H9 (cell line): ENCODE measurements around the gene MATN1. TPM values are rescaled to one million over a fixed set of nuclear protein-coding genes. Genes with fewer than 3 reads are reported as not detected.

ENCODE experiments used
- DNase-seq: peaks from one replicate; pipeline ENCODE4 v3.0.0-alpha.2; 2017
- H2AFZ ChIP-seq: one replicate; pipeline ENCODE4 v1.6.1; 2013; ENCODE audit warnings: mild to moderate bottlenecking, low read length, control low read depth, moderate library complexity
- H2AK5ac ChIP-seq: 2 replicates; pipeline ENCODE4 v1.6.1; 2013; ENCODE audit warnings: low read length, control low read depth, mixed read lengths; ENCODE audit not compliant: insufficient read length
- H2BK120ac ChIP-seq: one replicate; pipeline ENCODE4 v1.6.1; 2013; ENCODE audit warnings: low read depth, mild to moderate bottlenecking, low read length, control low read depth, inconsistent platforms; ENCODE audit not compliant: poor library complexity, severe bottlenecking
- H2BK12ac ChIP-seq: 2 replicates; pipeline ENCODE4 v1.6.1; 2013; ENCODE audit warnings: low read length, control low read depth, mixed read lengths, low read depth; ENCODE audit not compliant: insufficient read length
- H2BK15ac ChIP-seq: 2 replicates; pipeline ENCODE4 v1.6.1; 2013; ENCODE audit warnings: low read depth, low read length, control low read depth
- H2BK20ac ChIP-seq: one replicate; pipeline ENCODE4 v1.6.1; 2013; ENCODE audit warnings: low read depth, mild to moderate bottlenecking, low read length, control low read depth, inconsistent platforms; ENCODE audit not compliant: poor library complexity, severe bottlenecking
- H2BK5ac ChIP-seq: 2 replicates; pipeline ENCODE4 v1.6.1; 2013; ENCODE audit warnings: low read length, control low read depth, mixed read lengths; ENCODE audit not compliant: insufficient read length
- H3K14ac ChIP-seq: 2 replicates; pipeline ENCODE4 v1.6.1; 2013; ENCODE audit warnings: low read length, control low read depth; ENCODE audit not compliant: insufficient read depth
- H3K18ac ChIP-seq: 2 replicates; pipeline ENCODE4 v1.6.1; 2013; ENCODE audit warnings: low read depth, mild to moderate bottlenecking, mixed read lengths, low read length, control low read depth; ENCODE audit not compliant: insufficient read length
- H3K23ac ChIP-seq: 2 replicates; pipeline ENCODE4 v1.6.1; 2013; ENCODE audit warnings: low read length, control low read depth, mixed read lengths, low read depth; ENCODE audit not compliant: insufficient read length
- H3K23me2 ChIP-seq: 2 replicates; pipeline ENCODE4 v1.6.1; 2013; ENCODE audit warnings: low read depth, mild to moderate bottlenecking, mixed read lengths, low read length, control low read depth; ENCODE audit not compliant: insufficient read length, poor library complexity, severe bottlenecking
- H3K27ac ChIP-seq: 2 replicates; pipeline ENCODE4 v1.5.1; 2013; ENCODE audit warnings: low read length, control low read depth, mixed read lengths, low read depth; ENCODE audit not compliant: insufficient read length
- H3K27me3 ChIP-seq: 2 replicates; pipeline ENCODE4 v1.6.1; 2013; ENCODE audit warnings: low read length, control low read depth, inconsistent platforms; ENCODE audit not compliant: insufficient read depth
- H3K4ac ChIP-seq: 2 replicates; pipeline ENCODE4 v1.6.1; 2013; ENCODE audit warnings: low read depth, mild to moderate bottlenecking, control low read depth, inconsistent platforms, low read length, moderate library complexity
- H3K4me1 ChIP-seq: 2 replicates; pipeline ENCODE4 v1.6.1; 2013; ENCODE audit warnings: low read length, control low read depth, inconsistent platforms; ENCODE audit not compliant: insufficient read depth
- H3K4me2 ChIP-seq: 2 replicates; pipeline ENCODE4 v1.6.1; 2013; ENCODE audit warnings: low read length, control low read depth, mixed read lengths; ENCODE audit not compliant: insufficient read length, insufficient read depth
- H3K56ac ChIP-seq: 2 replicates; pipeline ENCODE4 v1.6.1; 2013; ENCODE audit warnings: low read depth, mild to moderate bottlenecking, mixed read lengths, low read length, control low read depth; ENCODE audit not compliant: insufficient read length
- H3K79me1 ChIP-seq: 2 replicates; pipeline ENCODE4 v1.6.1; 2013; ENCODE audit warnings: low read depth, mild to moderate bottlenecking, moderate library complexity, low read length, control low read depth, inconsistent platforms; ENCODE audit not compliant: insufficient read depth, poor library complexity, severe bottlenecking
- H3K79me2 ChIP-seq: 2 replicates; pipeline ENCODE4 v1.6.1; 2013; ENCODE audit warnings: low read length, control low read depth, inconsistent platforms; ENCODE audit not compliant: insufficient read depth
- H3K9ac ChIP-seq: 2 replicates; pipeline ENCODE4 v1.6.1; 2013; ENCODE audit warnings: low read length, control low read depth, mixed read lengths; ENCODE audit not compliant: insufficient read length; ENCODE audit errors: extremely low read depth
- H3K9me3 ChIP-seq: one replicate; pipeline ENCODE4 v1.6.1; 2013; ENCODE audit warnings: low read depth, low read length, inconsistent platforms; ENCODE audit not compliant: control insufficient read depth
- H3T11ph ChIP-seq: one replicate; pipeline ENCODE4 v1.6.1; 2013; ENCODE audit warnings: mild to moderate bottlenecking, low read length, control low read depth, inconsistent platforms
- H4K20me1 ChIP-seq: one replicate; pipeline ENCODE4 v1.6.1; 2013; ENCODE audit not compliant: control insufficient read depth, insufficient read length, insufficient read depth
- H4K5ac ChIP-seq: 2 replicates; pipeline ENCODE4 v1.6.1; 2013; ENCODE audit warnings: low read depth, mild to moderate bottlenecking, mixed read lengths, low read length, control low read depth; ENCODE audit not compliant: insufficient read length
- H4K8ac ChIP-seq: replicated peaks from 2 replicates; pipeline ENCODE4 v1.6.1; 2013; ENCODE audit warnings: low read length, control low read depth, mixed read lengths, low read depth; ENCODE audit not compliant: insufficient read length
- H4K91ac ChIP-seq: 2 replicates; pipeline ENCODE4 v1.6.1; 2013; ENCODE audit warnings: low read depth, mild to moderate bottlenecking, moderate library complexity, mixed read lengths, low read length, control low read depth; ENCODE audit not compliant: insufficient read length
- H3K27ac Mint-ChIP-seq, 3 experiments: 2 replicates in 2 of 3; 3 replicates in 1 of 3; pipeline ENCODE4 v1.8.0; 2020 to 2021; ENCODE audit warnings: mixed read lengths in 3 of 3, mild to moderate bottlenecking in 1 of 3, moderate library complexity in 1 of 3
- H3K27me3 Mint-ChIP-seq: 2 replicates; pipeline ENCODE4 v1.8.0; 2021; ENCODE audit warnings: low read depth, mild to moderate bottlenecking, moderate library complexity, mixed read lengths
- H3K36me3 Mint-ChIP-seq, 3 experiments: 2 replicates in 2 of 3; 3 replicates in 1 of 3; pipeline ENCODE4 v1.8.0; 2020 to 2021; ENCODE audit warnings: low read depth in 3 of 3, mixed read lengths in 3 of 3; ENCODE audit not compliant: insufficient read depth in 1 of 3
- H3K4me1 Mint-ChIP-seq, 2 experiments: 2 replicates each; pipeline ENCODE4 v1.8.0; 2020; ENCODE audit warnings: mixed read lengths in 2 of 2
- H3K4me3 Mint-ChIP-seq, 2 experiments: 2 replicates in 1 of 2; 3 replicates in 1 of 2; pipeline ENCODE4 v1.8.0; 2020 to 2021; ENCODE audit warnings: mild to moderate bottlenecking in 2 of 2, mixed read lengths in 2 of 2, moderate library complexity in 1 of 2
- H3K9me3 Mint-ChIP-seq, 2 experiments: 2 replicates in 1 of 2; 3 replicates in 1 of 2; pipeline ENCODE4 v1.8.0; 2020; ENCODE audit warnings: mild to moderate bottlenecking in 2 of 2, mixed read lengths in 2 of 2, moderate library complexity in 1 of 2
- WGBS: extraction: QIAGEN DNeasy Blood & Tissue Kit; methylation state at CpG from one replicate; pipeline ENCODE4 v1.1.7; 2013; ENCODE audit warnings: missing lambda C conversion rate, low lambda C conversion rate, mixed read lengths; ENCODE audit not compliant: insufficient read length; ENCODE audit errors: extremely low coverage; 5-methylcytosine and 5-hydroxymethylcytosine counted together
- total RNA-seq: library from RNA; stranded (reverse); gene quantifications from 2 replicates; pipeline ENCODE4 v1.2.1, GENCODE V29; 2021
- TF ChIP-seq, protein P1 (sequence below): fragments of 200-600 bp; sonication (generic); conservative IDR thresholded peaks from 3 replicates; pipeline ENCODE4 v1.8.0; 2021; ENCODE audit warnings: antibody characterized with exemption, mild to moderate bottlenecking

The MATN1 gene
- total RNA-seq, 1 experiment from 2014 or later, result not detected

DNA sequence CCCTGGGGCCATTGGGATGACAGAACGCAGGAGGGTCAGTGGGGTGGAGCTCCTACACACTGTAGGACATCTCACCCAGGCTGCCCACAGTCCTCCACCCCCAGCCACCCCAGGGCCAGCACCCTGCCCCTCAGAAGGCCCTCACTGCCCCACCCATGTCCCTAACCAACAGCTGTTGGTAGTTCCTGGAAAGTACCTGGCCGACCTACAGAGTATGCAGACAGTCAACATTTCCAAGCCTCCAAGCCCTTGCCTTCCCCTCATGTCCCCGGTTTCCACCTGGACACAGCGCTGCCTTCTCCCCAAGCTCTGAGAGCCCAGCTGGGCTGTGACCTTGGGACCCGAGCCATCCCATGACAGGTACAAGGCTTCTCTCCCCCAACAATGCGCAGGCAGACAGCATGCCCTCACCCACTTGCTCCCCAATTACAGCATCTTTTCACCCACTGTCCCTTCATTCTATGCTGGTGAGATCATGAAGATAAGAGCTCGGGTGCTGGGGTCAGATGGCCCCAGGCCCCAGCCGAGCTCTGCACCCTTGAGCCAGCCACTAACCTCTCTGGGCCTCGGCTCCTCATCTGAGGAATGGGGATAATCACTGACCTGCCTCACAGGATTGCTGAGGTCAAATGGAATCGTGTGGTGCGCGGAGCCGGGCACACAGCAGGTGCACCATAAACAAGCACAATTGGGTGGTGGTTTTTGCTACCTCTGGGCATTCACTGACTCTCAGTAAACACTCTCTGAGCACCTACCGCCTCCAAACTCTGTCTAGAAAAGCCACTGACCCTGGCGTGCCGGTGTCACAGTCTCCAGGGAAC is 23.0 kb upstream of the MATN1 start:
- H3K4ac ChIP-seq, result no peak overlapping the region
- no peak overlapping the region for H2BK5ac ChIP-seq
- no peak overlapping the region for H4K5ac ChIP-seq
- H4K8ac ChIP-seq, result no peak overlapping the region
- H3K36me3 Mint-ChIP-seq, result no peaks in the 10 kb centered on the region
- H3K79me1 ChIP-seq, result no peaks in the 10 kb centered on the region
- no CpG with 5 or more reads among the region's 16 CpGs for WGBS
- H2BK12ac ChIP-seq, result no peak overlapping the region
- no peak overlapping the region for H3K9ac ChIP-seq
- H3K9me3 Mint-ChIP-seq, result no peaks in the 10 kb centered on the region
- H3K4me1 ChIP-seq, result peaks cover 3% of the 10 kb centered on the region; the same call in 1 of the 2 replicates
- no peaks in the 10 kb centered on the region for H3K23me2 ChIP-seq
- H3K79me2 ChIP-seq, result no peaks in the 10 kb centered on the region
- H3K56ac ChIP-seq, result no peak overlapping the region
- no peak overlapping the region for H3K18ac ChIP-seq
- no peak for DNase-seq
- H3K27me3 Mint-ChIP-seq, result peaks cover 3% of the 10 kb centered on the region; the same call in 1 of the 2 replicates
- no peak overlapping the region for H3K23ac ChIP-seq
- no peak overlapping the region for H2BK15ac ChIP-seq
- no peak overlapping the region for H2BK120ac ChIP-seq
- H2BK20ac ChIP-seq, result no peak overlapping the region
- no peak overlapping the region for H2AFZ ChIP-seq
- TF ChIP-seq, protein P1, sequence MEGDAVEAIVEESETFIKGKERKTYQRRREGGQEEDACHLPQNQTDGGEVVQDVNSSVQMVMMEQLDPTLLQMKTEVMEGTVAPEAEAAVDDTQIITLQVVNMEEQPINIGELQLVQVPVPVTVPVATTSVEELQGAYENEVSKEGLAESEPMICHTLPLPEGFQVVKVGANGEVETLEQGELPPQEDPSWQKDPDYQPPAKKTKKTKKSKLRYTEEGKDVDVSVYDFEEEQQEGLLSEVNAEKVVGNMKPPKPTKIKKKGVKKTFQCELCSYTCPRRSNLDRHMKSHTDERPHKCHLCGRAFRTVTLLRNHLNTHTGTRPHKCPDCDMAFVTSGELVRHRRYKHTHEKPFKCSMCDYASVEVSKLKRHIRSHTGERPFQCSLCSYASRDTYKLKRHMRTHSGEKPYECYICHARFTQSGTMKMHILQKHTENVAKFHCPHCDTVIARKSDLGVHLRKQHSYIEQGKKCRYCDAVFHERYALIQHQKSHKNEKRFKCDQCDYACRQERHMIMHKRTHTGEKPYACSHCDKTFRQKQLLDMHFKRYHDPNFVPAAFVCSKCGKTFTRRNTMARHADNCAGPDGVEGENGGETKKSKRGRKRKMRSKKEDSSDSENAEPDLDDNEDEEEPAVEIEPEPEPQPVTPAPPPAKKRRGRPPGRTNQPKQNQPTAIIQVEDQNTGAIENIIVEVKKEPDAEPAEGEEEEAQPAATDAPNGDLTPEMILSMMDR, result no peak
- no peak overlapping the region for H4K91ac ChIP-seq
- no peaks in the 10 kb centered on the region for H4K20me1 ChIP-seq
- no peak overlapping the region for H3T11ph ChIP-seq
- H3K27ac Mint-ChIP-seq, result 0 out of 7 replicates have a peak overlapping the region, but pooled peaks of 1 of the 3 experiments have one; percentile 38
- no peaks in the 10 kb centered on the region for H3K27me3 ChIP-seq
- no peak overlapping the region for H3K4me3 Mint-ChIP-seq
- H3K14ac ChIP-seq, result no peak overlapping the region
- H3K4me1 Mint-ChIP-seq, result peaks cover 39 to 48% of the 10 kb centered on the region in 2 experiments
- H3K9me3 ChIP-seq, result no peaks in the 10 kb centered on the region
- no peak overlapping the region for H3K4me2 ChIP-seq
- no peak overlapping the region for H3K27ac ChIP-seq
- H2AK5ac ChIP-seq, result no peak overlapping the region
